Measurements from ENCODE around the gene NKAIN2. TPM values are rescaled to one million over a fixed set of nuclear protein-coding genes. Genes with fewer than 3 reads are reported as not detected.

The NKAIN2 gene
- total RNA-seq, 4 donors from 2014 or later = 0.11 to 1.0 (median 0.94) TPM; not detected in 1

DNA sequence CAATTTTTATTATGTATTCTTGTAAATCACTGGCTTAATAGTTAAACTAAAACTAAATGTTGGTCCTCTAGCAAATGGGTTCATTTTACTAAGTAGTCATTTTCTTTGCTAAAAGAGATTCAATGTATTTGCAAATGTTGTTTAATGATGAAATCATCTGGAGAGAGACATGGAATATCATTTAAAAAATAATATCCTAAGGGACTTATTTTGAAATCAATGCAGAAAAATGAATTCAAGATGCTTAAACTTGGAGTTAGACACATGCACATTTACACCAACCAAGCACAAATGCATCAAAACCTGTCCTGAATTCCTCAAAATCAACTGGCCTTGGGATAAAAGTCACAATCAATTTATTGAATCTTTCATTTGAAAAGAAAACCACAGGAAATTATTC lies 993.6 kb downstream of the NKAIN2 start:
- H3K4me1 ChIP-seq = no peaks in the 10 kb centered on the region
- intact Hi-C loops (cut with DNase I) = no loop called here

DNA sequence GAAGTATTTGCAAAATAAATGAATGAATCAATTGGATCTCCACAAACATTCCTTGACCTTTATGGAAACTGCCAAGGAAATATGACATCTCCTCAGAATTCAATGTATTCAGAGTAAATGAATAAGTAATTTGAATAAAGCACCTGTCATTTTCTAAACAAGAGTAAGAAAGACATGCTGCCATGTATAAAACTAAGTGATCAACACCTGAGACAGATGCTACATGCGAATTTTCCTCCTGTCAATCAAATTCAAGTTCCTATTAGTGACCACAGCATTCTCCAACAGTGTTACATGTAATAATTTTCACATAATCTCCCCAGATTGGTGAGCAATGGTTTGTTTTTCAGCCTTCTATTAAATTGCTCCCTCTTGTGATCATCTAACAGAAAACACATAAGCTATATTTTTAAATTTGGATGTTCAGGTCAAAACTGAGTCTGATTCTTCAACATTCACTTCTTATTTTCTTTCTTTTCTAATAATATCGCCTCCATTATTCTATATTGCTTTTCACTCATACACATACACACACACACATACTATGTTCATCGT lies 995.4 kb downstream of the NKAIN2 start:
- 87 to 94% methylated on average over 3 of the region's 3 CpGs for WGBS, 2 donors
- no peak overlapping the region for H3K4me3 ChIP-seq (replicated peaks in 1 of 3)
- no peak overlapping the region for H3K27ac ChIP-seq
- no peaks in the 10 kb centered on the region for H3K27me3 ChIP-seq
- no peak for DNase-seq
- TF ChIP-seq, protein P1, sequence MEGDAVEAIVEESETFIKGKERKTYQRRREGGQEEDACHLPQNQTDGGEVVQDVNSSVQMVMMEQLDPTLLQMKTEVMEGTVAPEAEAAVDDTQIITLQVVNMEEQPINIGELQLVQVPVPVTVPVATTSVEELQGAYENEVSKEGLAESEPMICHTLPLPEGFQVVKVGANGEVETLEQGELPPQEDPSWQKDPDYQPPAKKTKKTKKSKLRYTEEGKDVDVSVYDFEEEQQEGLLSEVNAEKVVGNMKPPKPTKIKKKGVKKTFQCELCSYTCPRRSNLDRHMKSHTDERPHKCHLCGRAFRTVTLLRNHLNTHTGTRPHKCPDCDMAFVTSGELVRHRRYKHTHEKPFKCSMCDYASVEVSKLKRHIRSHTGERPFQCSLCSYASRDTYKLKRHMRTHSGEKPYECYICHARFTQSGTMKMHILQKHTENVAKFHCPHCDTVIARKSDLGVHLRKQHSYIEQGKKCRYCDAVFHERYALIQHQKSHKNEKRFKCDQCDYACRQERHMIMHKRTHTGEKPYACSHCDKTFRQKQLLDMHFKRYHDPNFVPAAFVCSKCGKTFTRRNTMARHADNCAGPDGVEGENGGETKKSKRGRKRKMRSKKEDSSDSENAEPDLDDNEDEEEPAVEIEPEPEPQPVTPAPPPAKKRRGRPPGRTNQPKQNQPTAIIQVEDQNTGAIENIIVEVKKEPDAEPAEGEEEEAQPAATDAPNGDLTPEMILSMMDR (IDR thresholded peaks at IDR 0.05) = no peak
- no peak for TF ChIP-seq POLR2A (IDR thresholded peaks at IDR 0.05)
- no peaks in the 10 kb centered on the region for H3K9me3 ChIP-seq
- no peaks in the 10 kb centered on the region for H3K36me3 ChIP-seq
- intact Hi-C loops (cut with DNase I) = no loop called here
- H3K4me1 ChIP-seq = no peaks in the 10 kb centered on the region

More for the DNA sequence above, 993.6 kb downstream of the NKAIN2 start:
- Histone ChIP-seq H3K36me3 (no peaks in the 10 kb centered on the region), H3K4me3 (replicated peaks in 1 of 3) (no peak overlapping the region), H3K27ac (no peak overlapping the region), H3K9me3 (no peaks in the 10 kb centered on the region), H3K27me3 (no peaks in the 10 kb centered on the region)
- no peak for TF ChIP-seq POLR2A (IDR thresholded peaks at IDR 0.05)
- TF ChIP-seq, protein P1 (IDR thresholded peaks at IDR 0.05) = no peak
- no peak for DNase-seq

DNA sequence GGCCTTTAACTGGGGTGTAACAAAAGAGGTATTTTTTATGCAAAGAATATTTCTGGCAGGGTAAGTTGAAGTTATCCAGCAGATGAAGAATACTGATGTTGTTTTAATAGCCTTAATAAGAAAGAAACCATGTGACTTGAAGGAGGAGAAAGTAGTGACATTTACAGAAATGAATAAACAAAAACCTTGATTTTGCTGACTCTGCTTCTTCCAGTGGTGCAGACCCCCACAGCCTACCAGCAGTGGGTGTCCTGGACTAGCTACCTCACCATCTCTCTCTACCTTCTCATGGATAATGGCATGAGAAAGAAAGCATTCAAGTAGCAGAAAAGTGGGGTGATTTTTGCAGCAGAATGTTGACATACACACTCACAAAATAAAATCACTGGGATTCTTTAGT lies 996.0 kb downstream of the NKAIN2 start:
- Histone ChIP-seq H3K9me3 (no peaks in the 10 kb centered on the region), H3K36me3 (no peaks in the 10 kb centered on the region), H3K27ac (no peak overlapping the region), H3K4me3 (replicated peaks in 1 of 3) (no peak overlapping the region), H3K27me3 (no peaks in the 10 kb centered on the region), H3K4me1 (no peaks in the 10 kb centered on the region)
- no peak for DNase-seq
- TF ChIP-seq, protein P1 (IDR thresholded peaks at IDR 0.05) = no peak
- TF ChIP-seq POLR2A (IDR thresholded peaks at IDR 0.05) = no peak
- intact Hi-C loops (cut with DNase I) = no loop called here

DNA sequence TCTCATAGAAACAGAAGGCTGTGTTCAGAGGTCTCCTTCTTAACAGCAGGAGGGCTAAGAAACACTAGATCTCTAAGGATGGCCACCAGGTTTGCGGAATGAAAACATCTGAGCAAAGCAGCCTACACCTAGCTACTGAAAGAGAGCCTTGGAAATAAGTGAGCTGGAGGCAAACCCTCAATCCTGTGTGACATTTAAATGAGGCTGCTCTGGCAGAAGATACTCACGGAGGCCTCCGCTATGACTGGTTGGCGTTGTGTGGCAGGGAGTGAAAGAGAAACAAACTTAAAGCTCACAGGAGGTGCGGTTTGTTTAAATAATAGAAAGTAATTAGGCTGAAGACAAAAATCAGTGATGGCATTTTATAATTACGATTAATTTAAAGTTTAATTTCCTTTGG lies 996.6 kb downstream of the NKAIN2 start:
- WGBS, 2 donors = 84 to 93% methylated on average over 6 of the region's 6 CpGs
- intact Hi-C loops (cut with DNase I) = no loop called here

DNA sequence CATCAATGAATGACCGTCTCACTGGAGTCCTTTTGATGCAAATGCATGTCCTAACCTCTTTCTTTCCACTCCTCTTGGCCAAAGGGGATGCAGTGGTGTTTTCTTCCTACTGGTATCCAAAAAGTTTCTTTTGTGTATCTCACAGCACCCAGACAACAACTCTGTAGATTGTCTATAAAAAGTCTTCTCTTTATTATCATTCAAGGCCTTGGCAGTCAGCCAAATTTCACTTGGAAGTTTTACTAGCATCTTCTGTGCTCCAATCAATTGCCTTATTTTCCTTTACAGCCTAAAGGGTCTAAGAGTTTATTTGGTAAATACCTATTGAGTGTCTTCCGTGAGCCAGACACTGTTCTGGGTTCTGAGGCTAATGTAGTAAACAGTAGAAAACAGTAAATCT lies 1008.4 kb downstream of the NKAIN2 start:
- no peak for TF ChIP-seq POLR2A (IDR thresholded peaks at IDR 0.05)
- TF ChIP-seq, protein P1 (IDR thresholded peaks at IDR 0.05) = no peak
- DNase-seq = no peak
- H3K9me3 ChIP-seq = no peaks in the 10 kb centered on the region
- no peak overlapping the region for H3K27ac ChIP-seq
- no peaks in the 10 kb centered on the region for H3K27me3 ChIP-seq
- H3K4me1 ChIP-seq = no peaks in the 10 kb centered on the region
- H3K4me3 ChIP-seq (replicated peaks in 1 of 3) = no peak overlapping the region
- no peaks in the 10 kb centered on the region for H3K36me3 ChIP-seq
- 82 to 85% methylated on average over 2 of the region's 2 CpGs for WGBS, 2 donors
- intact Hi-C loops (cut with DNase I) = no loop called here

More for the DNA sequence above, 996.6 kb downstream of the NKAIN2 start:
- H3K36me3 ChIP-seq = no peaks in the 10 kb centered on the region
- TF ChIP-seq, protein P1 (IDR thresholded peaks at IDR 0.05) = no peak
- no peak for TF ChIP-seq POLR2A (IDR thresholded peaks at IDR 0.05)
- H3K27me3 ChIP-seq = no peaks in the 10 kb centered on the region
- H3K27ac ChIP-seq = no peak overlapping the region
- no peak overlapping the region for H3K4me3 ChIP-seq (replicated peaks in 1 of 3)
- no peaks in the 10 kb centered on the region for H3K9me3 ChIP-seq
- H3K4me1 ChIP-seq = no peaks in the 10 kb centered on the region
- DNase-seq = no peak

All from thyroid gland (tissue), 4 donors.